Neural progenitor cell (in vitro differentiated cells): ENCODE results near the gene GP2.

ENCODE experiments used
- CTCF ChIP-seq: fragments of 200-600 bp; sonication (generic); IDR thresholded peaks from 2 replicates; pipeline ENCODE4 v1.5.1; 2017; ENCODE audit warnings: antibody characterized with exemption, mild to moderate bottlenecking
- EZH2 ChIP-seq: fragments of 200-600 bp; sonication (generic); IDR thresholded peaks from 2 replicates; pipeline ENCODE4 v1.6.1; 2017; ENCODE audit warnings: antibody characterized with exemption, mild to moderate bottlenecking, moderate library complexity

DNA sequence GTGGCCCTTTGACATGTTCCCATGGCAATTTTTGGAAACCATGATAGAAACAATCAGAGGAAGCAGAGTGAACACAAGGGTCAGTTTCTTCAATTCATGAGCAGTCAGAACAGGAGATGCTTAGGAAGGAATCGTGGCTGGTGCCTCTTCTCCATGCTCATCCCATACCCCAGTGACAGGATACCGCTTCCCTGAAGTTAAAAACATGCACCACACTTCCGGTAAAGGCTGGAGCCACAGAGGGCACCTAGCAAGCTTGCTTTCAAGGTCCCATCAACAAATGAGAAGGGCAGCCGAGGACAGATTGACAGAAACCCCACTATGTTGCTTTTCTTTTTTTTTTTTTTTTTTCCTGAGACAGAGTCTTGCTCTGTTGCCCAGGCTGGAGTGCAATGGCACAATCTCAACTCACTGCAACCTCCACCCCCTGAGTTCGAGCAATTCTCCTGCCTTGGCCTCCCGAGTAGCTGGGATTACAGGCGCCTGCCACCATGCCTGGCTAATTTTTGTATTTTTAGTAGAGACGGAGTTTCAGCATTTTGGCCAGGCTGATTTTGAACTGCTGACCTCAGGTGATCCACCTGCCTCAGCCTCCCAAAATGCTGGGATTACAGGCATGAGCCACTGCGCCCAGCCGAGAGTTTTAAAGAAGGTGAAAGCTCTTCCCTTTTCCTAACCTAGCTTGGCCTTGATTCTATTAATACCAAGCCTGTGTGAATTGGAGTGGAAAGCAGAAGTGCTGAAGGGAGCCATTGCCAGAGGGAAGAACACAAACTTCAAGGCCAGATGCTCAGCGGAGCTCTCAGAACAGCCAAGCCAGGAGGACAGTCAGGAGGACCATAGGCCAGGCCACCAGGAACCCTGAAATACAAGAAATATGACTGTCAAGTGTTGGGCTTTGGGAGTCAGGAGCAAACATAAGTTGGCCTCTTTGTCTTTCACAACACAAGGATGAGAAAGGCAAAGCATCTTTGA, 16.6 kb downstream of the GP2 start:
- TF ChIP-seq CTCF (no peak), EZH2 (no peak)
